Measurements from ENCODE around the gene NF1. TPM values are rescaled to one million over a fixed set of nuclear protein-coding genes. Genes with fewer than 3 reads are reported as not detected.

NF1 gene
- total RNA-seq, 2 donors from 2014 or later: 62.3 to 68.0 TPM

DNA sequence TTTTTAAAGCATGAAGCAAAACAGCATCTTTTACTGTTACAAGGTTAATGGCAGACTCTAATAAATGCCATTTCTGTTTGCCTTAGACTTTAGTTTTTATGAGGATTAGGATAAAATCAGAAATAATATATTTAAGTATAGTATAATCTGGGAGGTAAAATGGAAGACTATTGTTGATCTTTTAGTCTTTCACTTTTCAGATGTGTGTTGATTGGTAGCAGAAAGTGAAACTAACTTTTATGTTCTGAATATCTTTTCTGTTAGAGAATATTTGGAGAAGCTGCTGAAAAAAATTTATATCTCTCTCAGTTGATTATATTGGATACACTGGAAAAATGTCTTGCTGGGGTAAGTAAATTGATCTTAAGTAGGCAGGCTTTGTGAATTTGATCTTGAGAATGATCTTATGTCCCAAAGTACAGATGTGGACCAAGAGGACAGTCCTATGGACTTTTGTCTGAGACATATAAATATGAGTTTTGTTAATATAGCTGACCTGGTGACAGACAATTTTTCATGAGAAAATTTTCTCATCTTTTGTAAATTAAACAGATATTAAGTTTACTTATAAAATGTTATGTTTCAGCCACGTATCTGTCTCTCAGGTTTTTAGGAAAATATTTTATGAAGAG is 64.1 kb downstream of the NF1 start:
- no peak overlapping the region for H3K4me3 ChIP-seq
- H3K9me3 ChIP-seq: no peaks in the 10 kb centered on the region
- no peak for DNase-seq (ENCODE audit: low spot score)
- H3K27me3 ChIP-seq (replicated peaks; ENCODE audit: insufficient read depth): no peaks in the 10 kb centered on the region
- intact Hi-C loops (cut with DNase I): no loop called here
- H3K27ac ChIP-seq: no peak overlapping the region
- 62% methylated on average over 1 of the region's 1 CpG for WGBS
- H3K4me1 ChIP-seq (replicated peaks): no peaks in the 10 kb centered on the region
- no peaks in the 10 kb centered on the region for H3K36me3 ChIP-seq
- TF ChIP-seq, protein P1, sequence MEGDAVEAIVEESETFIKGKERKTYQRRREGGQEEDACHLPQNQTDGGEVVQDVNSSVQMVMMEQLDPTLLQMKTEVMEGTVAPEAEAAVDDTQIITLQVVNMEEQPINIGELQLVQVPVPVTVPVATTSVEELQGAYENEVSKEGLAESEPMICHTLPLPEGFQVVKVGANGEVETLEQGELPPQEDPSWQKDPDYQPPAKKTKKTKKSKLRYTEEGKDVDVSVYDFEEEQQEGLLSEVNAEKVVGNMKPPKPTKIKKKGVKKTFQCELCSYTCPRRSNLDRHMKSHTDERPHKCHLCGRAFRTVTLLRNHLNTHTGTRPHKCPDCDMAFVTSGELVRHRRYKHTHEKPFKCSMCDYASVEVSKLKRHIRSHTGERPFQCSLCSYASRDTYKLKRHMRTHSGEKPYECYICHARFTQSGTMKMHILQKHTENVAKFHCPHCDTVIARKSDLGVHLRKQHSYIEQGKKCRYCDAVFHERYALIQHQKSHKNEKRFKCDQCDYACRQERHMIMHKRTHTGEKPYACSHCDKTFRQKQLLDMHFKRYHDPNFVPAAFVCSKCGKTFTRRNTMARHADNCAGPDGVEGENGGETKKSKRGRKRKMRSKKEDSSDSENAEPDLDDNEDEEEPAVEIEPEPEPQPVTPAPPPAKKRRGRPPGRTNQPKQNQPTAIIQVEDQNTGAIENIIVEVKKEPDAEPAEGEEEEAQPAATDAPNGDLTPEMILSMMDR (IDR thresholded peaks at IDR 0.05): no peak
- TF ChIP-seq POLR2AphosphoS5 (IDR thresholded peaks at IDR 0.05) (no peak), POLR2A (IDR thresholded peaks at IDR 0.05) (no peak)

DNA sequence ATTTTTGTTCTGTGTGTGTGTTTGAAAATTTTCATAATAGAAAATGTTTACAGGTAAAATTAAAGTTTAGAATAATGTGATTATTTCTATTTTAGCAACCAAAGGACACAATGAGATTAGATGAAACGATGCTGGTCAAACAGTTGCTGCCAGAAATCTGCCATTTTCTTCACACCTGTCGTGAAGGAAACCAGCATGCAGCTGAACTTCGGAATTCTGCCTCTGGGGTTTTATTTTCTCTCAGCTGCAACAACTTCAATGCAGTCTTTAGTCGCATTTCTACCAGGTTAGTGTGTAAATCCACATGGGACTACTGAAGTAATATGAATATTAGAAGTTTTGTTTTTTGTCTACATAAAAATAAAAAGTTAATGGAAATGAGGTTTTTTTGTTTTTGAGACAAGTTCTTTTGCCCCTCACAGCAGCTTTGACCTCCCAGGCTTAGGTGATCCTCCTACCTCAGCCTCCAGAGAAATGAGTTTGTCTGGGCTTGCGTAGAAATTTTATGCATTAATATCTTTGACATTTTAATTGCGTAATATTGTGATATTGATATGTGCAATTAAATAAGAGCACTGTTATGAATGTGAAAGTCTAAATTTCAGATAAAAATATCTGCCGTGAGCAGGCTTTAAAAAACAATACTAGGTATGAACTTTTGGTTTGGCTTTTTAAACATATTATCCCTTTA is 68.5 kb downstream of the NF1 start:
- H3K27me3 ChIP-seq (replicated peaks; ENCODE audit: insufficient read depth): no peaks in the 10 kb centered on the region
- no peaks in the 10 kb centered on the region for H3K9me3 ChIP-seq
- no peaks in the 10 kb centered on the region for H3K4me1 ChIP-seq (replicated peaks)
- intact Hi-C loops (cut with DNase I): no loop called here
- H3K27ac ChIP-seq: no peak overlapping the region
- WGBS: 88% methylated on average over 7 of the region's 7 CpGs
- H3K4me3 ChIP-seq: no peak overlapping the region
- TF ChIP-seq, protein P1 (IDR thresholded peaks at IDR 0.05): no peak
- TF ChIP-seq POLR2A (IDR thresholded peaks at IDR 0.05): no peak
- TF ChIP-seq POLR2AphosphoS5 (IDR thresholded peaks at IDR 0.05): no peak
- no peak for DNase-seq (ENCODE audit: low spot score)
- H3K36me3 ChIP-seq: no peaks in the 10 kb centered on the region

DNA sequence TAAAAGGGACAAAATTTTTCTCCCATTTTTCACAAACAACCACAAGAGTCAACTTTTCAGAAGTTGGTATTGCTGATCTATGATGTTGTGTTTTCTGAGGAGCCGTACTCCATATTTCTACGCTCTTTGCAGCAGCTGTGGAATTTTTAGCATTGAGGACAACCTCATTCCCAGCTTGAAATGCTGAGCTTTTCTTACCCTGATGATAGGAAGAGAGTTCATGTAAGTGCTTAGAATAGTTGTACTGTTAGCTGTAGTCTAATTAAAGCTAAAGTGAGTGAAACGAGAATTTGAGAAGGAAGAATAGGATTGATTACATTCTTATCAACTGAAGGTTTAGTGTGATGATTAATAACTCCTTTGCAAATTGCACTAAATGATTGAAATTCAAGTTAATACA is 72.3 kb downstream of the NF1 start:
- DNase-seq (ENCODE audit: low spot score): no peak
- no peaks in the 10 kb centered on the region for H3K27me3 ChIP-seq (replicated peaks; ENCODE audit: insufficient read depth)
- no peak overlapping the region for H3K4me3 ChIP-seq
- no peaks in the 10 kb centered on the region for H3K4me1 ChIP-seq (replicated peaks)
- no peaks in the 10 kb centered on the region for H3K9me3 ChIP-seq
- intact Hi-C loops (cut with DNase I): no loop called here
- no peak overlapping the region for H3K27ac ChIP-seq
- WGBS: 98% methylated on average over 3 of the region's 3 CpGs
- TF ChIP-seq, protein P1 (IDR thresholded peaks at IDR 0.05): no peak
- TF ChIP-seq POLR2A (IDR thresholded peaks at IDR 0.05) (no peak), POLR2AphosphoS5 (IDR thresholded peaks at IDR 0.05) (no peak)
- no peaks in the 10 kb centered on the region for H3K36me3 ChIP-seq

DNA sequence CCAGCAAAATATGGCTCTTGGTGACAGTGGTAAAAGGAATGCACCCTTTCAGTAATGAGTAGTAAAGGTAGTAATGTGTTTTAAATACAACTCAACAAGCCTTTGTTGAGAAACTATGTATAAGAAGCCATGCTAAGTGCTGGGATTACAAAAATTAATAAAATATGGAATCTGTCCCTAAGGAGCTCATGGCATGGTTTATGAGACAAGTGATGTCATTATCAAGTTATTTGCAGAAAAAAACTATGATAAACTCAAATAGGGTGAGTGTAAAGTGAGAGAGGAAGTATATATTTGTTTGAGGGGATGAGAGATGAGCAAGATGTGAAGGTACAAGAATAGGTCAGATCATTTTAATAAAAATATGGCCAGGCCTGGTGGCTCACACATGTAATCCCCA is 76.9 kb downstream of the NF1 start:
- no peaks in the 10 kb centered on the region for H3K27me3 ChIP-seq (replicated peaks; ENCODE audit: insufficient read depth)
- H3K9me3 ChIP-seq: no peaks in the 10 kb centered on the region
- intact Hi-C loops (cut with DNase I): no loop called here
- H3K4me3 ChIP-seq: no peak overlapping the region
- no peak for DNase-seq (ENCODE audit: low spot score)
- H3K4me1 ChIP-seq (replicated peaks): no peaks in the 10 kb centered on the region
- TF ChIP-seq POLR2A (IDR thresholded peaks at IDR 0.05) (no peak), POLR2AphosphoS5 (IDR thresholded peaks at IDR 0.05) (no peak)
- TF ChIP-seq, protein P1 (IDR thresholded peaks at IDR 0.05): no peak
- no peak overlapping the region for H3K27ac ChIP-seq
- H3K36me3 ChIP-seq: no peaks in the 10 kb centered on the region

DNA sequence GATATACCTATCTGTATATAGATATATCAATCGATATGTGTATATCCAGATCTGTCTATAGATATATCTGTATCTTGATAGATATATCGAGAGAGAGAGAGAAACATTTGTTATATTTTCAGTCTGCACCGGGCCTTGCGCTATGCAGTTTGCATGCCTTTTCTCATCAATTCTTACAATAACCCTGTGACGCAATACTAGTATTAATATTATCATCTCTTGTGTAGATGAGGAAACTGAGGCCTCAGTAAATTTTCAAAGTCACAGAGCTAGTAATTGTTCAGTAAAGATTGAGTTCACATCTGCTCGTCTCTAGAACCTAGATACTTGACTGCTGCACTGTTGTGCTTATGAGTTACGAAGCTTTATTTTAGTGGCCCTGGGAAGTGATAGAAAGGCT is 77.6 kb downstream of the NF1 start:
- no peaks in the 10 kb centered on the region for H3K4me1 ChIP-seq (replicated peaks)
- 94% methylated on average over 7 of the region's 7 CpGs for WGBS
- no peaks in the 10 kb centered on the region for H3K36me3 ChIP-seq
- no peak overlapping the region for H3K4me3 ChIP-seq
- intact Hi-C loops (cut with DNase I): no loop called here
- no peak overlapping the region for H3K27ac ChIP-seq
- TF ChIP-seq, protein P1 (IDR thresholded peaks at IDR 0.05): no peak
- no peak for TF ChIP-seq POLR2A (IDR thresholded peaks at IDR 0.05)
- TF ChIP-seq POLR2AphosphoS5 (IDR thresholded peaks at IDR 0.05): no peak
- no peaks in the 10 kb centered on the region for H3K9me3 ChIP-seq
- DNase-seq (ENCODE audit: low spot score): no peak
- no peaks in the 10 kb centered on the region for H3K27me3 ChIP-seq (replicated peaks; ENCODE audit: insufficient read depth)

Data from prostate gland (tissue), 2 donors.